ENCODE results near the gene RABGGTA. TPM values are rescaled to one million over a fixed set of nuclear protein-coding genes. Genes with fewer than 3 reads are reported as not detected.
A peak's percentile ranks its signal among the peaks of the same experiment; 100 is the strongest.

RABGGTA gene
- total RNA-seq, 6 donors from 2014 or later, result 22.7 to 125 (median 58.9) TPM

GRCh38 chr14:24300326-24300980 is 29.1 kb upstream of the RABGGTA start:
- ATAC-seq (ENCODE audit: low FRiP score in 2 of 2), result no peak
- Histone ChIP-seq H3K27ac (peak overlapping the region; percentile 77 to 92 (median 90)), H3K9me3 (no peaks in the 10 kb centered on the region), H3K27me3 (no peaks in the 10 kb centered on the region), H3K4me1 (peaks cover 29 to 48% (median 34%) of the 10 kb centered on the region in 4 donors), H3K36me3 (peaks cover 23 to 54% (median 45%) of the 10 kb centered on the region in 4 donors), H3K4me3 (peak overlapping the region; percentile 68 to 95 (median 79))
- no peak for DNase-seq
- TF ChIP-seq POLR2AphosphoS5 (IDR thresholded peaks at IDR 0.05) (no peak), POLR2A (IDR thresholded peaks at IDR 0.05) (no peak), CTCF (IDR thresholded peaks at IDR 0.05) (no peak), EP300 (IDR thresholded peaks at IDR 0.05) (no peak)
- WGBS, 2 donors, result 26 to 33% methylated on average over 16 of the region's 16 CpGs

- TF ChIP-seq CTCF (IDR thresholded peaks at IDR 0.05), result peak in 1 of 6 experiments; percentile 9
- peak in 3 of 4 donors; percentile 23 to 75 (median 72) for TF ChIP-seq POLR2A (IDR thresholded peaks at IDR 0.05)
- TF ChIP-seq POLR2AphosphoS5 (IDR thresholded peaks at IDR 0.05), result peak; percentile 92 to 94
- TF ChIP-seq EP300 (IDR thresholded peaks at IDR 0.05), result peak in 1 of 4 donors; percentile 30
- H3K36me3 ChIP-seq, result peaks cover 17 to 53% (median 40%) of the 10 kb centered on the region in 4 donors
- H3K4me1 ChIP-seq, result peaks cover 29 to 48% (median 34%) of the 10 kb centered on the region in 4 donors
- peak within 1 kb of the TSS; percentile 68 to 95 (median 79) for H3K4me3 ChIP-seq
- no peaks in the 10 kb centered on the region for H3K9me3 ChIP-seq
- DNase-seq, result peak; percentile 93 to 99
- 1 to 8% methylated on average over 6 to 46 of the region's 75 CpGs for WGBS, 2 donors
- no peaks in the 10 kb centered on the region for H3K27me3 ChIP-seq
- ATAC-seq (ENCODE audit: low FRiP score in 2 of 2), result peak; percentile 94 to 95
- H3K27ac ChIP-seq, result peak within 1 kb of the TSS; percentile 77 to 92 (median 90)
Measured at GRCh38 chr14:24299255-24300191, 28.1 kb upstream of the RABGGTA start, which contains the start of the genes DHRS1 and NOP9. TSS of gene DHRS1 (minus strand) at chr14:24299780. CDS start at chr14:24299106, 674 bp downstream. TSS of gene NOP9 (plus strand) at chr14:24299850. CDS start at chr14:24299955, 105 bp downstream.

GRCh38 chr14:24298892-24299254 is 27.5 kb upstream of the RABGGTA start:
- no peaks in the 10 kb centered on the region for H3K9me3 ChIP-seq
- H3K4me1 ChIP-seq, result peaks cover 29 to 48% (median 34%) of the 10 kb centered on the region in 4 donors
- H3K27me3 ChIP-seq, result no peaks in the 10 kb centered on the region
- DNase-seq (no peak), ATAC-seq (ENCODE audit: low FRiP score in 2 of 2) (peak; percentile 37 to 50)
- peak overlapping the region; percentile 77 to 92 (median 90) for H3K27ac ChIP-seq
- TF ChIP-seq POLR2AphosphoS5 (IDR thresholded peaks at IDR 0.05) (no peak), EP300 (IDR thresholded peaks at IDR 0.05) (no peak), CTCF (IDR thresholded peaks at IDR 0.05) (no peak), POLR2A (IDR thresholded peaks at IDR 0.05) (no peak)
- peaks cover 12 to 50% (median 33%) of the 10 kb centered on the region in 4 donors for H3K36me3 ChIP-seq
- 39 to 45% methylated on average over 7 of the region's 7 CpGs for WGBS, 2 donors
- peak overlapping the region in 3 of 4 donors; percentile 78 to 95 (median 80) for H3K4me3 ChIP-seq

- 48 to 51% methylated on average over 5 of the region's 5 CpGs for WGBS, 2 donors
- TF ChIP-seq EP300 (IDR thresholded peaks at IDR 0.05) (no peak), CTCF (IDR thresholded peaks at IDR 0.05) (peak in 3 of 6 experiments; percentile 41 to 45 (median 42))
- peaks cover 5 to 50% (median 24%) of the 10 kb centered on the region in 4 donors for H3K36me3 ChIP-seq
- no peak for ATAC-seq (ENCODE audit: low FRiP score in 2 of 2)
- H3K4me3 ChIP-seq, result no peak overlapping the region
- H3K27ac ChIP-seq, result peak overlapping the region in 3 of 4 donors; percentile 39 to 67 (median 66)
- no peaks in the 10 kb centered on the region for H3K27me3 ChIP-seq
- no peak for DNase-seq
- H3K9me3 ChIP-seq, result no peaks in the 10 kb centered on the region
- H3K4me1 ChIP-seq, result peaks cover 29 to 48% (median 34%) of the 10 kb centered on the region in 4 donors
Measured at GRCh38 chr14:24297190-24297964, 26.0 kb upstream of the RABGGTA start.

Data from upper lobe of left lung (tissue), 6 donors.